IMR-90 (cell line): Measurements from ENCODE around the gene ZNF888. TPM values are rescaled to one million over a fixed set of nuclear protein-coding genes. Genes with fewer than 3 reads are reported as not detected.
"Not testable (repeated sequence)": the region's sequence is repeated elsewhere in the genome, so short reads cannot be mapped to it uniquely, and the experiment has no call there.

ENCODE experiments used
- ATAC-seq: fragments of 200-7000 bp; cut with Tn5 transposase; 2 replicates; pipeline ENCODE4 v1.9.1; 2020; ENCODE audit warnings: low read depth, mild to moderate bottlenecking, moderate library complexity
- BruUV-seq: library from RNA; stranded (reverse); fragments of 400-500 nt; replicated peaks from 2 replicates; lab custom pipeline; 2021; lab: Mats Ljungman, UMichigan
- CTCF ChIA-PET: fragments of 300-600 bp; formaldehyde crosslinking; extraction: SDS; loops from one replicate; lab custom pipeline; 2021; ENCODE audit warnings: antibody characterized with exemption; lab: Yijun Ruan, JAX
- POLR2A ChIA-PET: fragments of 300-600 bp; sonication (Branson Sonifier 250); formaldehyde crosslinking; loops from one replicate; lab custom pipeline; 2022; ENCODE audit warnings: antibody characterized with exemption; ENCODE audit not compliant: unreplicated experiment; lab: Charles Lee
- DNase-seq: peaks from one replicate; pipeline ENCODE4 v3.0.0; 2013
- H2AFZ ChIP-seq: replicated peaks from 2 replicates; pipeline ENCODE3; 2013; ENCODE audit warnings: low read length, mild to moderate bottlenecking; ENCODE audit not compliant: poor library complexity
- H2AK5ac ChIP-seq: 2 replicates; pipeline ENCODE4 v1.6.1; 2013; ENCODE audit warnings: low read depth, low read length, inconsistent platforms
- H2AK9ac ChIP-seq: replicated peaks from 2 replicates; pipeline ENCODE3; 2013; ENCODE audit warnings: mild to moderate bottlenecking, low read depth, low read length, moderate library complexity; ENCODE audit not compliant: poor library complexity
- H2BK120ac ChIP-seq: 2 replicates; pipeline ENCODE4 v1.6.1; 2013; ENCODE audit warnings: low read depth, low read length, inconsistent platforms
- H2BK15ac ChIP-seq: 3 replicates; pipeline ENCODE4 v1.6.1; 2013; ENCODE audit warnings: low read depth, low read length, inconsistent platforms
- H2BK20ac ChIP-seq: 2 replicates; pipeline ENCODE4 v1.6.1; 2013; ENCODE audit warnings: low read depth, mild to moderate bottlenecking, inconsistent platforms, low read length, moderate library complexity
- H2BK5ac ChIP-seq: 2 replicates; pipeline ENCODE4 v1.6.1; 2013; ENCODE audit warnings: mild to moderate bottlenecking, low read depth, low read length, inconsistent platforms; ENCODE audit not compliant: poor library complexity, severe bottlenecking
- H3K14ac ChIP-seq: replicated peaks from 2 replicates; pipeline ENCODE4 v1.6.1; 2013; ENCODE audit warnings: low read depth, low read length, inconsistent platforms
- H3K18ac ChIP-seq: 2 replicates; pipeline ENCODE4 v1.6.1; 2013; ENCODE audit warnings: low read depth, low read length, control low read depth
- H3K23ac ChIP-seq: 2 replicates; pipeline ENCODE4 v1.6.1; 2013; ENCODE audit warnings: low read depth, low read length, inconsistent platforms
- H3K27ac ChIP-seq: 2 replicates; pipeline ENCODE4 v1.5.1; 2013; ENCODE audit warnings: mild to moderate bottlenecking, control low read depth, low read length; ENCODE audit not compliant: insufficient read depth
- H3K27me3 ChIP-seq: 2 replicates; pipeline ENCODE4 v1.6.1; 2013; ENCODE audit warnings: low read length; ENCODE audit not compliant: control insufficient read depth, insufficient read depth
- H3K36me3 ChIP-seq: 2 replicates; pipeline ENCODE4 v1.6.1; 2013; ENCODE audit warnings: low read length, mixed read lengths; ENCODE audit not compliant: control insufficient read depth, insufficient read depth
- H3K4ac ChIP-seq: 2 replicates; pipeline ENCODE4 v1.6.1; 2013; ENCODE audit warnings: low read depth, low read length, inconsistent platforms
- H3K4me1 ChIP-seq: 2 replicates; pipeline ENCODE4 v1.6.1; 2013; ENCODE audit warnings: low read length, mixed read lengths; ENCODE audit not compliant: control insufficient read depth, insufficient read depth
- H3K4me2 ChIP-seq: 2 replicates; pipeline ENCODE4 v1.6.1; 2013; ENCODE audit warnings: low read depth, mild to moderate bottlenecking, control low read depth, low read length, moderate library complexity
- H3K4me3 ChIP-seq: 2 replicates; pipeline ENCODE4 v1.5.1; 2013; ENCODE audit warnings: low read depth, mild to moderate bottlenecking, control low read depth, low read length, moderate library complexity; ENCODE audit not compliant: insufficient read depth
- H3K56ac ChIP-seq: 2 replicates; pipeline ENCODE4 v1.6.1; 2013; ENCODE audit warnings: low read length, inconsistent platforms; ENCODE audit not compliant: insufficient read depth; ENCODE audit errors: extremely low read depth
- H3K79me1 ChIP-seq, 2 experiments: 2 replicates each; pipeline ENCODE4 v1.6.1; 2013; ENCODE audit warnings: low read length in 2 of 2, inconsistent platforms in 1 of 2, low read depth in 1 of 2
- H3K9ac ChIP-seq: 2 replicates; pipeline ENCODE4 v1.6.1; 2013; ENCODE audit warnings: low read depth, low read length, control low read depth
- H3K9me1 ChIP-seq: 2 replicates; pipeline ENCODE4 v1.6.1; 2013; ENCODE audit warnings: low read length, inconsistent platforms; ENCODE audit not compliant: insufficient read depth
- H3K9me3 ChIP-seq: 2 replicates; pipeline ENCODE4 v1.6.1; 2013; ENCODE audit warnings: low read length; ENCODE audit not compliant: control insufficient read depth, insufficient read depth
- H4K20me1 ChIP-seq: 2 replicates; pipeline ENCODE4 v1.6.1; 2013; ENCODE audit warnings: low read length, inconsistent platforms; ENCODE audit not compliant: insufficient read depth
- H4K5ac ChIP-seq: 2 replicates; pipeline ENCODE4 v1.6.1; 2013; ENCODE audit warnings: mild to moderate bottlenecking, low read depth, low read length, control low read depth
- H4K8ac ChIP-seq, 2 experiments: 2 replicates each; pipeline ENCODE4 v1.6.1; 2013; ENCODE audit warnings: low read depth in 2 of 2, low read length in 2 of 2, control low read depth in 1 of 2, inconsistent platforms in 1 of 2
- H4K91ac ChIP-seq: 2 replicates; pipeline ENCODE4 v1.6.1; 2013; ENCODE audit warnings: low read depth, low read length, inconsistent platforms; ENCODE audit not compliant: insufficient read depth
- WGBS, 2 experiments: methylation state at CpG; one replicate each; pipeline versions ENCODE4 v1.1.5 to v1.1.7; 2013; ENCODE audit warnings: missing lambda C conversion rate in 2 of 2; ENCODE audit not compliant: insufficient read length in 1 of 2; ENCODE audit errors: extremely low coverage in 2 of 2; 5-methylcytosine and 5-hydroxymethylcytosine counted together
- dilution Hi-C: fragments of 300-500 bp; cut with HindIII; formaldehyde crosslinking; loops from one replicate; pipeline ENCODE4 v1.14.3; 2018; ENCODE audit warnings: low sequenced_read_pairs; ENCODE audit not compliant: unreplicated experiment
- in situ Hi-C: fragments of 300-500 bp; cut with MboI; formaldehyde crosslinking; loops from 3 replicates; pipeline ENCODE4 v1.14.3; 2019; ENCODE audit warnings: low sequenced_read_pairs, inconsistent platforms, mixed read lengths
- intact Hi-C: fragments of 100-400 bp; cut with micrococcal nuclease; formaldehyde crosslinking; loops from 2 replicates; pipeline ENCODE4 v1.10.0; 2022
- polyA plus RNA-seq, 3 experiments: library from polyadenylated mRNA; depleted of rRNA; stranded (reverse); fragments of >200 nt; gene quantifications; 2 replicates each; pipeline ENCODE4 v1.2.3, GENCODE V29; 2012; ENCODE audit warnings: low replicate concordance in 1 of 3
- total RNA-seq: library from RNA; depleted of rRNA; stranded (reverse); fragments of >200 nt; gene quantifications from 2 replicates; pipeline ENCODE4 v1.2.3, GENCODE V29; 2012

The ZNF888 gene
- total and polyA plus RNA-seq, 2 of the 4 experiments (the other 2 are of a cell fraction): 0.82 to 6.1 TPM

DNA sequence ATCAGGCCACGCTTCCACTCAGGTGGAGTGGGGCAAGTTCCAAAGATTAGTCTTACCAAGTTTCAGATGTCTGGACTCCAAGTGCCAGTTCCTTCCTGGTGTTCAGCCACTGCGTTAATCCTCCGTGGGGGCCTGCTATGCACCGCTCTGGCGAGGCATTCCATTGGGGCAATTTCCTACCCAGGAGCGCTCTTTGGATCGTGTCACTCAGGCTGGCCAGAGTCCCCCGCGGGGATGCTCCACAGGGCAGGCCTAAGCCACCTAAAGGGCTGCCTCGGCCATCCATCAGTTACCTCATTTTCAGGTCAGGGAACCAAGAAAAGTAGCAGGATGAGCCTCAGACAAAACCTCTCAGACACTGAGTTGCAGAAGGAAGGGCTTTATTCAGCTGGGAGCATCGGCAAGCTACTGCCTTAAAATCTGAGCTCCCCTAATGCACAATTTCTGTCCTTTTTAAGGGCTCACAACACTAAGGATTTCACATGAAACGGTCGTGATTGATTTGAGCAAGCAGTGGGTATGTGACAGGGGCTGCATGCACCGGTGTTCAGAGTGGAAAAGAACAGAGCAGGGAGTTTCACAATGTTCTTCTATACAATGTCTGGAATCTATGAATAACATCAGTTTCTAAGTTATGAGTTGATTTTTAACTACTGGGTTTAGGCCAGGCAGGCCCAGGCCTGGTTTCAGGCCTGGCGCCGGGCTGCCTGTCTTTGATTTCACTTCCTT, 19.0 kb downstream of the ZNF888 start:
- H2BK120ac ChIP-seq, DNase-seq, H3K23ac ChIP-seq, H4K8ac ChIP-seq, H2BK15ac ChIP-seq, H3K79me1 ChIP-seq, H3K9me1 ChIP-seq, H2AFZ ChIP-seq, BruUV-seq, H3K9ac ChIP-seq, H3K4me3 ChIP-seq, H3K36me3 ChIP-seq, CTCF ChIA-PET, H4K5ac ChIP-seq, H3K4me1 ChIP-seq, H3K4me2 ChIP-seq, in situ Hi-C loops, H4K20me1 ChIP-seq, H3K4ac ChIP-seq, H3K9me3 ChIP-seq, H3K14ac ChIP-seq, H3K56ac ChIP-seq, H4K91ac ChIP-seq, dilution Hi-C loops, H3K18ac ChIP-seq, H2AK5ac ChIP-seq, intact Hi-C loops, H2BK5ac ChIP-seq, POLR2A ChIA-PET, H2AK9ac ChIP-seq, H3K27me3 ChIP-seq, H2BK20ac ChIP-seq, ATAC-seq, H3K27ac ChIP-seq: not testable (repeated sequence)
- whole genome bisulfite sequencing, 2 experiments: 86% methylated on average over 6 of the region's 16 CpGs; no CpG with 5 or more reads in 1 of the 2 experiments
